Measurements from ENCODE around the gene MYRIP.

MYRIP gene

DNA sequence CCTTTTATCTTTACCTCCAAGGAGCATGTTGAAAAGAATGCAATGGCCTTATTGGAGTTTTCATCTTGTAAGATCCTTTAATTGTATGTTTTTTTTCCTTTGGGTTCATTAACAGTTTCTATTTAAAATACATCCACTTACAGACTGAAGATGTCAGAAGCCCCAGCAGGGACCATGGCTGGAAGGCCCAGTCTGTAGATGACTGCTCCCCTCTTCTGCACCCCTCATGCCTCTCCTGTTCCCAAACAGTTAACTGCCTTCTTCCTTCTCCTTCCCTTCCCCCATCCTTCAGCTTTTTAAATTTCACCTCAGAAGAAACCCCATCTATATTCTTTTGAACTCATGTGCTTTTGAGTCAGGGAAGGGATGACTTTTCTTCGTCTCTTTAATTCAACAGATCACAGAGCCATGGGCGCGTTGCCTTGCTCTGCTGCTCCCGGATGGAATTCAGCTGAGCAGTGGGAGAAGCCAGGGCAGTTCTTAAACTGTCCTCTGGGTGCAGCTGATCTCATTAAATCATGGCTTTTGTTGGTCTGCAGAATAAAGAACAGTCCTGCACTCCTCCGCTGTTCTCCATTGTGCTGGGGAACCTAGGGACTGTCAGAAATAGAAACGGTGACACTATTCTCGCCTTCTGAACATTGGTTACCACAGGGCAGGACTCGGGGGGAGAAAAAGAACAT, 428.6 kb downstream of the MYRIP start:
- TF ChIP-seq TOX (CRISPR knock-in tag; IDR thresholded peaks at IDR 0.05; ENCODE audit: borderline replicate concordance): no peak
- TF ChIP-seq CSDC2 (CRISPR knock-in tag; IDR thresholded peaks at IDR 0.05): no peak
- TF ChIP-seq CREB5 (CRISPR knock-in tag; IDR thresholded peaks at IDR 0.05; ENCODE audit: low read depth): no peak
- ATAC-seq: peak; percentile 71; the same call in 2 of the 3 replicates

DNA sequence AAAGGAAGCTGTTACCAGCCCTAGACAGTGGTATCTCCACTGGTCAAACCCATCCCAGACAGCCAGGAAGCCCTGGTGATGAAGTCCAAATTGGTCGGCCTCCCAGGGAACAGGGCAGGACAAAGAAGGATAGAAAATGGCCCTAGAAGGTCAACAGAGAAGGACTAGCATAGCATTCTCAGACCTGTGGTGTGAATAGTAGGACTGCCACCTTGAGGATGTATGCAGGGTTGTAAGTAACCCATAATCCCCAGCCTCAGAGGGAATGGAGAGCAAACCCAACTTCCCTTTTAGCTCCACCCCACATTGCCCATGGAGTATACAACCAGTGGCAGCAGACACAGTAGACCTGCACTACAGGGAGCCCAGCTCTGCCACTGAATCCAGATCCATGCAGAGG, 431.5 kb downstream of the MYRIP start:
- no peak for ATAC-seq
- TF ChIP-seq, protein P1, sequence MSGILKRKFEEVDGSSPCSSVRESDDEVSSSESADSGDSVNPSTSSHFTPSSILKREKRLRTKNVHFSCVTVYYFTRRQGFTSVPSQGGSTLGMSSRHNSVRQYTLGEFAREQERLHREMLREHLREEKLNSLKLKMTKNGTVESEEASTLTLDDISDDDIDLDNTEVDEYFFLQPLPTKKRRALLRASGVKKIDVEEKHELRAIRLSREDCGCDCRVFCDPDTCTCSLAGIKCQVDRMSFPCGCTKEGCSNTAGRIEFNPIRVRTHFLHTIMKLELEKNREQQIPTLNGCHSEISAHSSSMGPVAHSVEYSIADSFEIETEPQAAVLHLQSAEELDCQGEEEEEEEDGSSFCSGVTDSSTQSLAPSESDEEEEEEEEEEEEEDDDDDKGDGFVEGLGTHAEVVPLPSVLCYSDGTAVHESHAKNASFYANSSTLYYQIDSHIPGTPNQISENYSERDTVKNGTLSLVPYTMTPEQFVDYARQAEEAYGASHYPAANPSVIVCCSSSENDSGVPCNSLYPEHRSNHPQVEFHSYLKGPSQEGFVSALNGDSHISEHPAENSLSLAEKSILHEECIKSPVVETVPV (CRISPR knock-in tag; IDR thresholded peaks at IDR 0.05): no peak
- no peak for TF ChIP-seq ZC3H10 (CRISPR knock-in tag; IDR thresholded peaks at IDR 0.05)
- no peak for TF ChIP-seq OSR1 (CRISPR knock-in tag; IDR thresholded peaks at IDR 0.05)
- TF ChIP-seq POU6F1 (CRISPR knock-in tag; IDR thresholded peaks at IDR 0.05; ENCODE audit: borderline replicate concordance, low read depth): no peak
- TF ChIP-seq GLIS3 (CRISPR knock-in tag; IDR thresholded peaks at IDR 0.05): no peak
- no peak for TF ChIP-seq ARNTL (CRISPR knock-in tag; IDR thresholded peaks at IDR 0.05; ENCODE audit: borderline replicate concordance, low read depth)
- TF ChIP-seq PATZ1 (CRISPR knock-in tag; IDR thresholded peaks at IDR 0.05; ENCODE audit: borderline replicate concordance): no peak
- TF ChIP-seq ZNF565 (CRISPR knock-in tag; conservative IDR thresholded peaks at IDR 0.05; ENCODE audit: low read depth): no peak

DNA sequence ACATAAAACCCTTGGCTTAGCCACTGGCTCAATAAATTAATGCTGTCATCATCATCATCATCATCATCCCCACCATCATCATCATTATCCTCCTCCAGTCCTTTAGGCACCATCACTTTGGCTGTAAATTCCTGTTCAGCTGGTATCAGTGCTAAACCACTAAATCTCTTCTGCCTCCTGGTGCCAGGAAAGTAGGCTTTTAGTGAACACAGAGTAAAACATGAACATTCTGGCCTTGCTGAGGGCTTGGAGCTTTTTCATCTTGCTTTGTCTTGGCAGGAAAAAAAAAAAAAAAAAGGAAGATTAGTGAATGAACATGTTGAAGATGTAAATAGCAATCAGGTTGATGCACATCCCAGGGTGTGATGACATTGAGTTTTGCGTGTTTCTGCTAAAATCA, 432.8 kb downstream of the MYRIP start:
- TF ChIP-seq TSHZ2 (CRISPR knock-in tag; IDR thresholded peaks at IDR 0.05): no peak
- no peak for ATAC-seq

- TF ChIP-seq ZNF8 (CRISPR knock-in tag; IDR thresholded peaks at IDR 0.05) (no peak), ARNTL (CRISPR knock-in tag; IDR thresholded peaks at IDR 0.05; ENCODE audit: borderline replicate concordance, low read depth) (no peak), TOX (CRISPR knock-in tag; IDR thresholded peaks at IDR 0.05; ENCODE audit: borderline replicate concordance) (no peak), POU6F1 (CRISPR knock-in tag; IDR thresholded peaks at IDR 0.05; ENCODE audit: borderline replicate concordance, low read depth) (no peak), ZNF565 (CRISPR knock-in tag; conservative IDR thresholded peaks at IDR 0.05; ENCODE audit: low read depth) (no peak), ZFP3 (CRISPR knock-in tag; IDR thresholded peaks at IDR 0.05) (no peak), TCF4 (CRISPR knock-in tag; IDR thresholded peaks at IDR 0.05; ENCODE audit: borderline replicate concordance) (no peak), ZNF70 (CRISPR knock-in tag; IDR thresholded peaks at IDR 0.05) (no peak), RARB (CRISPR knock-in tag; IDR thresholded peaks at IDR 0.05) (no peak), CREB5 (CRISPR knock-in tag; IDR thresholded peaks at IDR 0.05; ENCODE audit: low read depth) (no peak), PPARA (CRISPR knock-in tag; IDR thresholded peaks at IDR 0.05; ENCODE audit: borderline replicate concordance) (no peak), CSDC2 (CRISPR knock-in tag; IDR thresholded peaks at IDR 0.05) (no peak)
- TF ChIP-seq, protein P1 (CRISPR knock-in tag; IDR thresholded peaks at IDR 0.05): no peak
Measured at GRCh38 chr3:40242638-40243037, 433.2 kb downstream of the MYRIP start.

More at GRCh38 chr3:40242638-40243037, 433.2 kb downstream of the MYRIP start:
- ATAC-seq: no peak
